Endodermal cell (in vitro differentiated cells): ENCODE data around the gene MEF2D. TPM values are rescaled to one million over a fixed set of nuclear protein-coding genes. Genes with fewer than 3 reads are reported as not detected.

Experiments
- DNase-seq: peaks from one replicate; pipeline ENCODE4 v3.0.0-alpha.2; 2017
- H3K27ac ChIP-seq: 2 replicates; pipeline ENCODE4 v1.5.1; 2013; ENCODE audit warnings: mild to moderate bottlenecking, low read depth, low read length, moderate library complexity
- H3K27me3 ChIP-seq: 2 replicates; pipeline ENCODE4 v1.6.1; 2013; ENCODE audit warnings: mild to moderate bottlenecking, low read length, moderate library complexity; ENCODE audit not compliant: insufficient read depth, control insufficient read depth, poor library complexity, severe bottlenecking
- H3K36me3 ChIP-seq: 2 replicates; pipeline ENCODE4 v1.7.0; 2013; ENCODE audit warnings: mild to moderate bottlenecking, low read length, moderate library complexity; ENCODE audit not compliant: control insufficient read depth, insufficient read depth
- H3K4me1 ChIP-seq: one replicate; pipeline ENCODE4 v1.7.0; 2013; ENCODE audit warnings: low read length; ENCODE audit not compliant: control insufficient read depth, insufficient read depth
- H3K4me3 ChIP-seq: 2 replicates; pipeline ENCODE4 v1.5.1; 2013; ENCODE audit warnings: mild to moderate bottlenecking, low read length, moderate library complexity
- H3K9ac ChIP-seq: 2 replicates; pipeline ENCODE4 v1.6.1; 2013; ENCODE audit warnings: mild to moderate bottlenecking, low read length, moderate library complexity; ENCODE audit not compliant: poor library complexity, severe bottlenecking; ENCODE audit errors: extremely low read depth
- H3K9me3 ChIP-seq: 2 replicates; pipeline ENCODE4 v1.6.1; 2013; ENCODE audit warnings: mild to moderate bottlenecking, low read length, moderate library complexity; ENCODE audit not compliant: control insufficient read depth
- H3K27ac Mint-ChIP-seq: 2 replicates; pipeline ENCODE4 v1.8.0; 2020; ENCODE audit warnings: mixed read lengths
- H3K27me3 Mint-ChIP-seq: 2 replicates; pipeline ENCODE4 v1.8.0; 2021; ENCODE audit warnings: mild to moderate bottlenecking, mixed read lengths; ENCODE audit not compliant: insufficient read depth
- H3K36me3 Mint-ChIP-seq: 2 replicates; pipeline ENCODE4 v1.8.0; 2020; ENCODE audit warnings: low read depth, mixed read lengths
- H3K4me1 Mint-ChIP-seq: 2 replicates; pipeline ENCODE4 v1.8.0; 2020; ENCODE audit warnings: mixed read lengths
- H3K4me3 Mint-ChIP-seq: 2 replicates; pipeline ENCODE4 v1.8.0; 2020; ENCODE audit warnings: mild to moderate bottlenecking, moderate library complexity, mixed read lengths
- H3K9me3 Mint-ChIP-seq: 2 replicates; pipeline ENCODE4 v1.8.0; 2020; ENCODE audit warnings: mild to moderate bottlenecking, mixed read lengths
- WGBS, 2 experiments: methylation state at CpG; one replicate each; pipeline versions ENCODE4 v1.1.5 to v1.1.7; 2013; ENCODE audit warnings: missing lambda C conversion rate in 2 of 2, mixed read lengths in 1 of 2; ENCODE audit not compliant: insufficient coverage in 1 of 2, insufficient read length in 1 of 2; 5-methylcytosine and 5-hydroxymethylcytosine counted together
- total RNA-seq, 2 donors: library from RNA; stranded (reverse); fragmentation: NEBNext Ultra II Directional in 1 of 2; extraction: Animal tissue kit (Norgen Biotek cat#: 25700) in 1 of 2; gene quantifications; 2 replicates in 1 of 2; 3 replicates in 1 of 2; pipeline ENCODE4 v1.2.1, GENCODE V29; 2021
- TF ChIP-seq, protein P1 (sequence below): fragments of 200-600 bp; sonication (generic); conservative IDR thresholded peaks from 2 replicates; pipeline ENCODE4 v1.5.0; 2021; ENCODE audit warnings: antibody characterized with exemption, mild to moderate bottlenecking

Gene MEF2D
- total RNA-seq, 2 donors from 2014 or later: 10.5 to 12.8 TPM

DNA sequence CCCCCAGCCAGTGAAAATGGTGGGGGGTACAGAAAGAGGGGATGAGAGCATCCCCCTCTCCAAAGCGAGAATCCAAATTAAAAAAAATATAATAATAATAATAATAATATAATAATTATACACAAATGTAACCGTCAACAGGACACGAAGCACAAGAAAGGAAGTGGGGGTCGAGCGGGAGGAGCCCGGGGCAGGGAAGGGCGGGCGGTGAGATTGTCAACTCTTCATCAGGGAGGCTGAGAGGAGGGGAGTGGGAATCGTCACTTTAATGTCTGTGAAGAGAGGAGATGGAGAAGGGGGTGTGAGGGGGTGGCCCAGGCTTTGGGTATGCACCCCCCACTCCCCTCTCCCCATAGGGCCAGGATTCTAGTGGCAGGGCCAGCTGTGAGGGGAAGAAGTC lies 33.2 kb downstream of the MEF2D start:
- peaks cover 5% of the 10 kb centered on the region for H3K4me1 ChIP-seq
- WGBS, 2 experiments: 88% methylated on average over 7 of the region's 9 CpGs; no CpG with 5 or more reads in 1 of the 2 experiments
- H3K27ac Mint-ChIP-seq: no peak overlapping the region

DNA sequence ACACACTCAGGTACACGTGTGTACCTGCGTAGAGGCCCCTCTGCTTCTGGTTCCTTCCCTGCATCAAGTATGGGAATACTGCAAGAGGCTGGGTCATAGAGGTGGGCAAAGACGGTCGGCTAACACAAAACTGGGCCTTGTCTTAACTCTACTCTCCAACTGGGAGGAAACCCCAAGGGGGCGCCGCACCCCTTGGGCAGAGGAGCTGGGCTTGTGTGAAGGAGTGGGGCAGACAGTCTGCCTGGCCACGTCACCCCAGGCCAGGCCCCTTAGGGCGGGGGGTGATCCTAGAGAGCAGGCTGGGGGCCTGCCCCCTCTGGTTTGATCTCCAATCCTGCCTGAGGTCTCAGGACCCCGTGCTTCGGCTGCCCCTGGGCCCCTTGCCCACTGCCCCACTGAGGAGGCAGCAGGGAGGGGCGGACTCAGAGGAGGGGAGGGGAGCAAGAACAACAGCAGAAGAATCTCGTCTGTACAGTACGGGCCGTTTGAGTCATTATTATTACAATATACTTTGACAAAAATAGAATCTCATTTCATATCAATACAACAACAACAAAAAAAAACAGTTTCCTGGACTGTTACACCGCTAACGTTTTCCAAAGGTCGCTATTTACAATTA lies 34.7 kb downstream of the MEF2D start:
- peaks cover 20% of the 10 kb centered on the region for H3K36me3 Mint-ChIP-seq
- 91 to 94% methylated on average over 9 to 17 of the region's 17 CpGs for WGBS, 2 experiments

More for the DNA sequence above, 33.2 kb downstream of the MEF2D start:
- no peak overlapping the region for H3K9ac ChIP-seq
- H3K4me3 ChIP-seq: no peak overlapping the region
- DNase-seq: no peak
- Mint-ChIP-seq H3K27me3 (no peaks in the 10 kb centered on the region), H3K4me3 (no peak overlapping the region), H3K4me1 (peaks cover 29% of the 10 kb centered on the region), H3K9me3 (no peaks in the 10 kb centered on the region), H3K36me3 (peaks cover 30% of the 10 kb centered on the region)
- H3K36me3 ChIP-seq: peaks cover 6% of the 10 kb centered on the region
- TF ChIP-seq, protein P1, sequence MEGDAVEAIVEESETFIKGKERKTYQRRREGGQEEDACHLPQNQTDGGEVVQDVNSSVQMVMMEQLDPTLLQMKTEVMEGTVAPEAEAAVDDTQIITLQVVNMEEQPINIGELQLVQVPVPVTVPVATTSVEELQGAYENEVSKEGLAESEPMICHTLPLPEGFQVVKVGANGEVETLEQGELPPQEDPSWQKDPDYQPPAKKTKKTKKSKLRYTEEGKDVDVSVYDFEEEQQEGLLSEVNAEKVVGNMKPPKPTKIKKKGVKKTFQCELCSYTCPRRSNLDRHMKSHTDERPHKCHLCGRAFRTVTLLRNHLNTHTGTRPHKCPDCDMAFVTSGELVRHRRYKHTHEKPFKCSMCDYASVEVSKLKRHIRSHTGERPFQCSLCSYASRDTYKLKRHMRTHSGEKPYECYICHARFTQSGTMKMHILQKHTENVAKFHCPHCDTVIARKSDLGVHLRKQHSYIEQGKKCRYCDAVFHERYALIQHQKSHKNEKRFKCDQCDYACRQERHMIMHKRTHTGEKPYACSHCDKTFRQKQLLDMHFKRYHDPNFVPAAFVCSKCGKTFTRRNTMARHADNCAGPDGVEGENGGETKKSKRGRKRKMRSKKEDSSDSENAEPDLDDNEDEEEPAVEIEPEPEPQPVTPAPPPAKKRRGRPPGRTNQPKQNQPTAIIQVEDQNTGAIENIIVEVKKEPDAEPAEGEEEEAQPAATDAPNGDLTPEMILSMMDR: no peak
- H3K27me3 ChIP-seq: no peaks in the 10 kb centered on the region
- H3K9me3 ChIP-seq: no peaks in the 10 kb centered on the region
- no peak overlapping the region for H3K27ac ChIP-seq

DNA sequence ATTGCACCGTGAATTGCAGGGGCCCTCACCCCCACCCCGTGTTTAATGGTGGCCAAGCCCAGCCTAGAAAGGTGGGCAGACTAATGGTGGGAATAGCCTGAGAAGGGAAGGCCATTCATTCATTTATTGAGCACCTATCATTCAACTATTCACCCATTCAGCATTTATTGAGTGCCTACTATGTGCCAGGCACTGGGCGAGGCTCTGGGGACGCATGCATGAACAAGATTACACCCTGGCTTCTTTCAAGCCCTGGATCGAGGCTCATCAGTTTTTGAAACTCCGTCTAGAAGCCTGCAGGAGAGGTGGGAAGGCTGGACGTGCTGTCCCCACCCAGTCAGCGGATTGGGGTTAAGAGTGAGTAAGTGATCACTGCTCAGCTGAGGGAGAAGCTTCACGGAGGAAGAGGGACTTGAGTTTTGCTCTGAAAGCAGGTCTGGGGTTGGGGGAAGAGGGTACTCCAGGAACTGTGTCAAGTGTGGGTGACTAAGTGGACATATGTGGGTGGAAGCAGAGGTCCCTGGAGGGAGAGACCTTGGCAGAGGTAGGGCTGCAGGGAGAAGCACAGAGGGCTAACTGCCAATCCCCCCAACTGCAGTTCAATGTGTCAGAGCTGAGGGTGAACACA lies 35.6 kb downstream of the MEF2D start:
- Histone ChIP-seq H3K4me1 (no peaks in the 10 kb centered on the region), H3K9me3 (no peaks in the 10 kb centered on the region), H3K4me3 (no peak overlapping the region), H3K27me3 (no peaks in the 10 kb centered on the region), H3K27ac (no peak overlapping the region), H3K9ac (no peak overlapping the region), H3K36me3 (peaks cover 6% of the 10 kb centered on the region)
- Mint-ChIP-seq H3K4me1 (peaks cover 22% of the 10 kb centered on the region), H3K9me3 (no peaks in the 10 kb centered on the region), H3K27me3 (no peaks in the 10 kb centered on the region), H3K36me3 (peaks cover 19% of the 10 kb centered on the region), H3K4me3 (no peak overlapping the region), H3K27ac (peak overlapping the region; percentile 8)
- WGBS, 2 experiments: 90 to 92% methylated on average over 4 to 9 of the region's 9 CpGs
- TF ChIP-seq, protein P1: no peak
- DNase-seq: no peak

More for the DNA sequence above, 34.7 kb downstream of the MEF2D start:
- TF ChIP-seq, protein P1: peak; percentile 59
- H3K9ac ChIP-seq: no peak overlapping the region
- no peaks in the 10 kb centered on the region for H3K9me3 Mint-ChIP-seq
- peak overlapping the region; percentile 74 for H3K27ac Mint-ChIP-seq
- peak; percentile 82 for DNase-seq
- no peaks in the 10 kb centered on the region for H3K9me3 ChIP-seq
- no peaks in the 10 kb centered on the region for H3K27me3 ChIP-seq
- no peak overlapping the region for H3K27ac ChIP-seq
- H3K36me3 ChIP-seq: peaks cover 6% of the 10 kb centered on the region
- no peaks in the 10 kb centered on the region for H3K27me3 Mint-ChIP-seq
- H3K4me1 ChIP-seq: no peaks in the 10 kb centered on the region
- no peak overlapping the region for H3K4me3 Mint-ChIP-seq
- peaks cover 20% of the 10 kb centered on the region for H3K4me1 Mint-ChIP-seq
- H3K4me3 ChIP-seq: no peak overlapping the region
